Vagina (tissue), 2 donors: ENCODE results near the gene AMOTL1. TPM values are rescaled to one million over a fixed set of nuclear protein-coding genes. Genes with fewer than 3 reads are reported as not detected.

Experiments
- DNase-seq, 2 donors: peaks; one replicate each; pipeline ENCODE4 v3.0.0-alpha.2; 2017; ENCODE audit errors: extremely low spot score in 2 of 2
- H3K27ac ChIP-seq: fragments of 200-600 bp; sonication (generic); one replicate; pipeline ENCODE4 v1.5.1; 2019
- H3K27me3 ChIP-seq: fragments of 200-600 bp; sonication (generic); one replicate; pipeline ENCODE4 v1.5.1; 2019
- H3K36me3 ChIP-seq, 2 donors: fragments of 200-600 bp; sonication (generic); one replicate each; pipeline ENCODE4 v1.5.1; 2017 to 2019
- H3K4me1 ChIP-seq: fragments of 200-600 bp; sonication (generic); one replicate; pipeline ENCODE4 v1.5.1; 2019
- H3K4me3 ChIP-seq, 2 donors: fragments of 200-600 bp; sonication (generic); 1 replicate in 1 of 2; 2 replicates in 1 of 2; pipeline ENCODE4 v1.5.1; 2016 to 2019
- H3K9me3 ChIP-seq: fragments of 200-600 bp; sonication (generic); one replicate; pipeline ENCODE4 v1.5.1; 2019
- CTCF ChIP-seq, 3 experiments: fragments of 450-650 bp in 2 of 3; fragments of 200-600 bp in 1 of 3; sonication (generic) in 1 of 3; IDR thresholded peaks; one replicate each; pipeline ENCODE4 v1.5.1; 2017 to 2019; ENCODE audit warnings: antibody characterized with exemption in 3 of 3, mild to moderate bottlenecking in 2 of 3, moderate library complexity in 2 of 3
- POLR2A ChIP-seq, 2 donors: fragments of 450-650 bp; IDR thresholded peaks; one replicate each; pipeline ENCODE4 v1.6.1; 2017; ENCODE audit warnings: antibody characterized with exemption in 2 of 2, mild to moderate bottlenecking in 2 of 2, moderate library complexity in 2 of 2
- POLR2AphosphoS5 ChIP-seq, 2 donors: sonication (generic); formaldehyde crosslinking; IDR thresholded peaks; one replicate each; pipeline ENCODE4 v1.9.0; 2017; ENCODE audit warnings: antibody characterized with exemption in 2 of 2, mild to moderate bottlenecking in 2 of 2, low read depth in 1 of 2; ENCODE audit not compliant: insufficient read depth in 1 of 2
- intact Hi-C: fragments of 100-400 bp; cut with DNase I; formaldehyde crosslinking; loops from one replicate; pipeline ENCODE4 v1.15.1; 2023
- total RNA-seq: library from RNA; depleted of rRNA; stranded (reverse); fragments of >200 nt; gene quantifications from one replicate; pipeline ENCODE4 v1.2.3, GENCODE V29; 2016

The AMOTL1 gene
- total RNA-seq, 1 donor from 2014 or later, result 45.7 TPM

GRCh38 chr11:94885581-94885980 is 117.4 kb downstream of the AMOTL1 start:
- H3K9me3 ChIP-seq, result no peaks in the 10 kb centered on the region
- no peaks in the 10 kb centered on the region for H3K36me3 ChIP-seq
- intact Hi-C loops, result no loop called here
- no peak overlapping the region for H3K4me3 ChIP-seq
- no peak overlapping the region for H3K27ac ChIP-seq
- H3K27me3 ChIP-seq, result no peaks in the 10 kb centered on the region
- no peak for TF ChIP-seq POLR2AphosphoS5 (IDR thresholded peaks at IDR 0.05; ENCODE audit: insufficient read depth in 1 of 2, low read depth in 1 of 2)
- TF ChIP-seq CTCF (IDR thresholded peaks at IDR 0.05), result no peak
- TF ChIP-seq POLR2A (IDR thresholded peaks at IDR 0.05), result no peak
- DNase-seq, result no peak
- no peaks in the 10 kb centered on the region for H3K4me1 ChIP-seq

GRCh38 chr11:94888204-94888603 is 120.0 kb downstream of the AMOTL1 start:
- Histone ChIP-seq H3K4me3 (no peak overlapping the region), H3K36me3 (no peaks in the 10 kb centered on the region), H3K27ac (no peak overlapping the region), H3K4me1 (no peaks in the 10 kb centered on the region), H3K9me3 (no peaks in the 10 kb centered on the region), H3K27me3 (no peaks in the 10 kb centered on the region)
- no peak for DNase-seq
- TF ChIP-seq POLR2A (IDR thresholded peaks at IDR 0.05) (no peak), CTCF (IDR thresholded peaks at IDR 0.05) (no peak), POLR2AphosphoS5 (IDR thresholded peaks at IDR 0.05; ENCODE audit: insufficient read depth in 1 of 2, low read depth in 1 of 2) (no peak)
- intact Hi-C loops, result no loop called here

DNA sequence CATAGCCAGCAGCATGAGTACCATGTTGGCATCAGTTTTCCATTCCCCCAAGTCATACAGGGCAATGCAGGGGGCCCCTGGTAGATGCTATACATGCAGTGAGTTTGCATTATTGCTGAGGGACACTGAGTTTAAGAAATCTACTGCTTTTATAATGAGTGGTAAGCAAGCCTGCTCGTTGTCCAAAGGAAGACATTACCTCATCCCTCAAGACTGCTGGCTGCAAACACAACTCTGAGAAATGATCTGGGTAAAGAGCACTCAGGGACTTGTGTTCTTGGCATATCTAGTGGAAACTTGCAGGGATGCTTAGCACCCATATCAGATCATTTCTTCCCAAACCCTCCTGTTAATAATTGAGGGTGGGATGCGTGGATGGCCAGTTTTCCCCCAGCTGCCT is 127.3 kb downstream of the AMOTL1 start:
- H3K27ac ChIP-seq, result no peak overlapping the region
- TF ChIP-seq CTCF (IDR thresholded peaks at IDR 0.05) (no peak), POLR2A (IDR thresholded peaks at IDR 0.05) (no peak), POLR2AphosphoS5 (IDR thresholded peaks at IDR 0.05; ENCODE audit: insufficient read depth in 1 of 2, low read depth in 1 of 2) (no peak)
- intact Hi-C loops, result loop anchor here (5.0 kb wide), 1 partner anchor 273 kb away; no protein-coding TSS in a partner anchor
- H3K4me1 ChIP-seq, result no peaks in the 10 kb centered on the region
- no peak for DNase-seq
- H3K4me3 ChIP-seq, result no peak overlapping the region
- H3K9me3 ChIP-seq, result no peaks in the 10 kb centered on the region
- no peaks in the 10 kb centered on the region for H3K27me3 ChIP-seq
- peaks cover 0 to 6% of the 10 kb centered on the region in 2 donors for H3K36me3 ChIP-seq

- no peaks in the 10 kb centered on the region for H3K27me3 ChIP-seq
- no peaks in the 10 kb centered on the region for H3K9me3 ChIP-seq
- H3K4me3 ChIP-seq, result no peak overlapping the region
- intact Hi-C loops, result loop anchor here (5.0 kb wide), 1 partner anchor 274 kb away; no protein-coding TSS in a partner anchor
- H3K36me3 ChIP-seq, result peaks cover 0 to 6% of the 10 kb centered on the region in 2 donors
- H3K27ac ChIP-seq, result no peak overlapping the region
- DNase-seq, result no peak
- no peaks in the 10 kb centered on the region for H3K4me1 ChIP-seq
- TF ChIP-seq POLR2A (IDR thresholded peaks at IDR 0.05), result no peak
- no peak for TF ChIP-seq POLR2AphosphoS5 (IDR thresholded peaks at IDR 0.05; ENCODE audit: insufficient read depth in 1 of 2, low read depth in 1 of 2)
- no peak for TF ChIP-seq CTCF (IDR thresholded peaks at IDR 0.05)
These were observed 127.8 kb downstream of the AMOTL1 start for GRCh38 chr11:94895971-94896370.

DNA sequence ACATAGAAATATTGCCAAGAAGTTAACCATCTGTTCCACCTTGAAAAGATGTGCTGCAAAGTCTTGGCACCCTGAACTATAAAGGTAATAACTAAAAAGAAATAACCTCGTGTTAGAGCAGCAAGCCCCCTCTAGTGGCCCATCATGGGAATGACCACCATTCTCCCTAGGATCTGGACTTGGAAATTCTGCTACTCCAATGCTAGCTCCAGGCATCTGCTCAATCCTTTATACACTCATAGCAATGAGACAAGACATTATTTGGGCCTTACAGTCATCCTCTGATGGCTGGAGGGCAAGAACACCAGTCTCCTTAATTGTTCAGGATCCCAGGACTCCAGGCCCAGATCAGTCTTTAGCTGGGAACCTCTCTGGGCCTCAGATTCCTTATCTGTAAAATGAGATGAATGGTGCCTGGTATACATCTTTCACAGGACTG is 129.2 kb downstream of the AMOTL1 start:
- Histone ChIP-seq H3K4me3 (no peak overlapping the region), H3K4me1 (no peaks in the 10 kb centered on the region), H3K9me3 (no peaks in the 10 kb centered on the region), H3K36me3 (peaks cover 0 to 6% of the 10 kb centered on the region in 2 donors), H3K27me3 (no peaks in the 10 kb centered on the region), H3K27ac (no peak overlapping the region)
- TF ChIP-seq POLR2AphosphoS5 (IDR thresholded peaks at IDR 0.05; ENCODE audit: insufficient read depth in 1 of 2, low read depth in 1 of 2) (peak in 1 of 2 donors; percentile 19), CTCF (IDR thresholded peaks at IDR 0.05) (peak; percentile 69 to 89 (median 82)), POLR2A (IDR thresholded peaks at IDR 0.05) (no peak)
- intact Hi-C loops, result loop anchor here (5.0 kb wide), 1 partner anchor 275 kb away; no protein-coding TSS in a partner anchor
- no peak for DNase-seq
